ENCODE results near the gene SPRR1B.

- TF ChIP-seq ZNF232 (CRISPR knock-in tag; IDR thresholded peaks at IDR 0.05; ENCODE audit: borderline replicate concordance) (no peak), TARDBP (CRISPR knock-in tag; IDR thresholded peaks at IDR 0.05) (no peak), CTCF (CRISPR knock-in tag; IDR thresholded peaks at IDR 0.05) (no peak), RARA (CRISPR knock-in tag; IDR thresholded peaks at IDR 0.05) (no peak), ARNT (IDR thresholded peaks at IDR 0.05) (no peak), EP300 (IDR thresholded peaks at IDR 0.05; ENCODE audit: low read depth in 2 of 2, low read length in 2 of 2) (no peak), EP300 (CRISPR knock-in tag; IDR thresholded peaks at IDR 0.05; ENCODE audit: borderline replicate concordance) (no peak), NR0B2 (CRISPR knock-in tag; IDR thresholded peaks at IDR 0.05) (no peak), TBP (CRISPR knock-in tag; IDR thresholded peaks at IDR 0.05) (no peak), ZNF775 (CRISPR knock-in tag; IDR thresholded peaks at IDR 0.05; ENCODE audit: borderline replicate concordance) (no peak), HCFC1 (IDR thresholded peaks at IDR 0.05; ENCODE audit: low read depth, low read length) (no peak)
Observed at GRCh38 chr1:153049211-153049610, 18.2 kb downstream of the SPRR1B start.
